Astrocyte of the cerebellum (primary cell): Measurements from ENCODE around the gene GPR157.

Experiments used
- DNase-seq: peaks from one replicate; pipeline ENCODE4 v3.0.0-alpha.2; 2011; ENCODE audit warnings: low read depth
- H3K4me3 ChIP-seq: 2 replicates; pipeline ENCODE4 v1.5.1; 2011; ENCODE audit warnings: mild to moderate bottlenecking, low read depth, low read length, moderate library complexity
- CTCF ChIP-seq: IDR thresholded peaks from 2 replicates; pipeline ENCODE4 v1.5.1; 2012; ENCODE audit warnings: low read length, low read depth, moderate library complexity, mild to moderate bottlenecking; ENCODE audit errors: missing control alignments
- in situ Hi-C: cut with HindIII; loops from 2 replicates; pipeline ENCODE4 v1.10.0; 2017; ENCODE audit warnings: low sequenced_read_pairs

The GPR157 gene

GRCh38 chr1:9128520-9129265, at the start of gene GPR157:
GPR157 (minus strand) TSS chr1:9129102; CDS start chr1:9129027, 75 bp downstream.
- DNase-seq = no peak
- in situ Hi-C loops = no loop called here
- H3K4me3 ChIP-seq = peak within 1 kb of the TSS; percentile 44
- no peak for TF ChIP-seq CTCF

- no peak overlapping the region for H3K4me3 ChIP-seq
- in situ Hi-C loops = no loop called here
- no peak for TF ChIP-seq CTCF
- no peak for DNase-seq
Observed at GRCh38 chr1:9174762-9175161, 45.9 kb upstream of the GPR157 start.

- no peak for TF ChIP-seq CTCF
- DNase-seq = no peak
- in situ Hi-C loops = no loop called here
- no peak overlapping the region for H3K4me3 ChIP-seq
Observed at GRCh38 chr1:9174243-9174642, 45.3 kb upstream of the GPR157 start.

- in situ Hi-C loops = no loop called here
- no peak for DNase-seq
- H3K4me3 ChIP-seq = no peak overlapping the region
- TF ChIP-seq CTCF = no peak
Observed at GRCh38 chr1:9169601-9170137, 40.8 kb upstream of the GPR157 start.

GRCh38 chr1:9167638-9168037, 38.7 kb upstream of the GPR157 start:
- TF ChIP-seq CTCF = no peak
- H3K4me3 ChIP-seq = no peak overlapping the region
- in situ Hi-C loops = no loop called here
- DNase-seq = no peak

- no peak for TF ChIP-seq CTCF
Observed at GRCh38 chr1:9166289-9167235, 37.7 kb upstream of the GPR157 start.

More at GRCh38 chr1:9166289-9167235, 37.7 kb upstream of the GPR157 start:
- peak; percentile 81 for DNase-seq
- in situ Hi-C loops = no loop called here
- H3K4me3 ChIP-seq = no peak overlapping the region
